ENCODE results near the gene ZNF446. TPM values are rescaled to one million over a fixed set of nuclear protein-coding genes. Genes with fewer than 3 reads are reported as not detected.
"Not testable (repeated sequence)": the region's sequence is repeated elsewhere in the genome, so short reads cannot be mapped to it uniquely, and the experiment has no call there.

The ZNF446 gene
- total RNA-seq, 2 donors from 2014 or later = 7.4 to 10.5 TPM

GRCh38 chr19:58483776-58484175, 7.6 kb downstream of the ZNF446 start:
- H3K9me3 ChIP-seq = no peaks in the 10 kb centered on the region
- H3K27ac ChIP-seq = no peak overlapping the region
- H3K4me3 ChIP-seq = no peak overlapping the region
- no peak for TF ChIP-seq CTCF (IDR thresholded peaks at IDR 0.05)
- DNase-seq = no peak
- intact Hi-C loops (cut with DNase I) = no loop called here
- no peak overlapping the region for H3K9ac ChIP-seq (ENCODE audit: low read depth in 2 of 2, low read length in 2 of 2)
- H3K4me1 ChIP-seq = no peaks in the 10 kb centered on the region
- no peaks in the 10 kb centered on the region for H3K36me3 ChIP-seq
- no peaks in the 10 kb centered on the region for H3K27me3 ChIP-seq

- DNase-seq; H3K27me3 ChIP-seq; H3K9ac ChIP-seq (ENCODE audit: low read depth in 2 of 2, low read length in 2 of 2); intact Hi-C loops (cut with DNase I); H3K27ac ChIP-seq; H3K9me3 ChIP-seq; H3K36me3 ChIP-seq; H3K4me3 ChIP-seq; H3K4me1 ChIP-seq: not testable (repeated sequence)
These were observed 8.2 kb downstream of the ZNF446 start for GRCh38 chr19:58484349-58484748.

GRCh38 chr19:58491393-58491792, 15.2 kb downstream of the ZNF446 start:
- TF ChIP-seq CTCF (IDR thresholded peaks at IDR 0.05) = no peak
- no peak overlapping the region for H3K9ac ChIP-seq (ENCODE audit: low read depth in 2 of 2, low read length in 2 of 2)
- no peaks in the 10 kb centered on the region for H3K4me1 ChIP-seq
- no peak overlapping the region for H3K27ac ChIP-seq
- no peaks in the 10 kb centered on the region for H3K9me3 ChIP-seq
- H3K27me3 ChIP-seq = no peaks in the 10 kb centered on the region
- no peaks in the 10 kb centered on the region for H3K36me3 ChIP-seq
- intact Hi-C loops (cut with DNase I) = no loop called here
- DNase-seq = no peak
- H3K4me3 ChIP-seq = no peak overlapping the region

- Histone ChIP-seq H3K4me3 (no peak overlapping the region), H3K4me1 (no peaks in the 10 kb centered on the region), H3K9ac (ENCODE audit: low read depth in 2 of 2, low read length in 2 of 2) (no peak overlapping the region), H3K36me3 (no peaks in the 10 kb centered on the region), H3K27me3 (no peaks in the 10 kb centered on the region), H3K9me3 (no peaks in the 10 kb centered on the region), H3K27ac (no peak overlapping the region)
- no peak for DNase-seq
- intact Hi-C loops (cut with DNase I) = no loop called here
- no peak for TF ChIP-seq CTCF (IDR thresholded peaks at IDR 0.05)
These were observed 16.1 kb downstream of the ZNF446 start for GRCh38 chr19:58492265-58492664.

GRCh38 chr19:58497634-58498170, 21.6 kb downstream of the ZNF446 start:
- Histone ChIP-seq H3K9me3 (no peaks in the 10 kb centered on the region), H3K4me1 (no peaks in the 10 kb centered on the region), H3K27me3 (no peaks in the 10 kb centered on the region), H3K27ac (no peak overlapping the region), H3K36me3 (no peaks in the 10 kb centered on the region), H3K4me3 (no peak overlapping the region), H3K9ac (ENCODE audit: low read depth in 2 of 2, low read length in 2 of 2) (no peak overlapping the region)
- no peak for TF ChIP-seq CTCF (IDR thresholded peaks at IDR 0.05)
- intact Hi-C loops (cut with DNase I) = no loop called here
- DNase-seq = no peak

- H3K4me3 ChIP-seq = peak overlapping the region; percentile 52
- H3K27me3 ChIP-seq = no peaks in the 10 kb centered on the region
- H3K36me3 ChIP-seq = no peaks in the 10 kb centered on the region
- intact Hi-C loops (cut with DNase I) = no loop called here
- no peaks in the 10 kb centered on the region for H3K4me1 ChIP-seq
- TF ChIP-seq CTCF (IDR thresholded peaks at IDR 0.05) = no peak
- H3K9me3 ChIP-seq = no peaks in the 10 kb centered on the region
- no peak for DNase-seq
- H3K27ac ChIP-seq = no peak overlapping the region
- H3K9ac ChIP-seq (ENCODE audit: low read depth in 2 of 2, low read length in 2 of 2) = peak overlapping the region in 1 of 2 donors; percentile 26
These were observed 22.3 kb downstream of the ZNF446 start for GRCh38 chr19:58498316-58499020.

All from colonic mucosa (tissue), 4 donors.